HG03095 (cell line): Measurements from ENCODE around the gene GRIN2B.

Experiments
- ATAC-seq: cut with Tn5 transposase; IDR thresholded peaks from one replicate; pipeline ENCODE4 v1.9.1; 2021; ENCODE audit warnings: moderate library complexity; ENCODE audit not compliant: unreplicated experiment

Gene GRIN2B

DNA sequence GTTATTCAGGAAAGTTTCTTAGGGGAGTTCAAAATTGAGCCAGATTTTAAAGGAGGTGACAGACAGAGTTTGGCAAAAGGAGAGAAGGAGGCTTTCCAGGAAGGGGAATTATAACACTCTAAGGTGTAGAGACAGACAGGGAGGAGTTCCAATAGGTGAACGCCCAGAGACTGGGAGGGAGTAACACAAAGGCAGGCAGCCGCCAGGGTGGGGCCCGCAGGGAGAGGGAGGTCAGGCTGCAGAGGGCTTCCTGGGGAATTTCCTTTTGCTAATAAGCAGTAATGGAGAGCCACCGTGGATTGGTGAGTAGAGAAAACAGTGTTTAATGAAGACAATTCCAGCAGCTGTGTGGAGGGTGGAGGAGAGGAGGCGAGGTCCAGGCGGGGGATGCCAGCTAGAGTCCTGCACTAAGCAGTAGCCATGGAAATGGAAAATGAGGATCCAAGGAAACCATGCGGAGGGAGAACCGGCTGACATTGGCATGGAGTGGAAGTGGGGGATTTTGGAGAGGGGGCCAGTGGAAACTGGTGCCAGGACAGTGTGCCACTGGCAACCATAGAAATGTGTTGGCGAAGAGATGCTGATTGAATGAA is 22.2 kb downstream of the GRIN2B start:
- no peak for ATAC-seq

DNA sequence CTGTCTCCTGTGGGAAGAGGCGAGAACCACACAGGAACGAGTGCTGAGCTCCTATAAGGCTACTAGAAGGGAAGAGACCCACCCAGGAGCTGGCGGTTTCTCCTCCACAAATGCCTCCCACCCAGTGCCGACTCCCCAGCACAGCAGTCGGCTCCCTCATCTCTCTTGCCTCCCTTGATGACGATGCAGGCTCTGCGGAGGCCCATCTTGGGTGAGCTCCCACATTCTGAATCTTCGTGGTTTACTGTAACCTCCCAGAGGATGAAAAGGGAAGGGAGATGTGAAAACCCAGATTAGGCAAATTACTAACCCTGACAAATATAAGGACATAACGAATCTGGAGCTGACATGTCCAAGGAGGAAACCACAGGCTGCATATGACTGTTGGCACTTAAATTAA is 23.8 kb downstream of the GRIN2B start:
- no peak for ATAC-seq

GRCh38 chr12:13956060-13956590 is 25.3 kb downstream of the GRIN2B start:
- ATAC-seq = no peak

GRCh38 chr12:13952096-13952495 is 29.3 kb downstream of the GRIN2B start:
- no peak for ATAC-seq

DNA sequence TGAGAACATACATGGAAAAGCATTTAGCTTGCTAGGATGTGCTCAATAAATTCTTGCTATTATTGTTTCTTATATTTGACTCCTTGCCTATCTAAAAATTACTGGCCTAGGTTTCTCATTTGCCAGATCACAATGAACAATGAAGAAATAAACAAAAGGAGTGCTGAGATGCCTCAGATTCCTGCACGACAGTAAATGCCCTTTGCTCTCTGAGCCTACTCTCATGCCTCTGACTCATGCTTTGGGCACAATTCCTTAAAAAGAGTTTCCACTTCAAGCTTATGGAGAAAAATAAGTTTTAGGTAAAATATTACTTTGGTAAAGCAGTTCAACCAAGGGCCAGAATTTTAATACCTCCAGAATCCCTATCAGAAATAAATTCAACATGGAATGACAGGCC is 30.9 kb downstream of the GRIN2B start:
- ATAC-seq = no peak

GRCh38 chr12:13948621-13949020 is 32.8 kb downstream of the GRIN2B start:
- ATAC-seq = no peak

DNA sequence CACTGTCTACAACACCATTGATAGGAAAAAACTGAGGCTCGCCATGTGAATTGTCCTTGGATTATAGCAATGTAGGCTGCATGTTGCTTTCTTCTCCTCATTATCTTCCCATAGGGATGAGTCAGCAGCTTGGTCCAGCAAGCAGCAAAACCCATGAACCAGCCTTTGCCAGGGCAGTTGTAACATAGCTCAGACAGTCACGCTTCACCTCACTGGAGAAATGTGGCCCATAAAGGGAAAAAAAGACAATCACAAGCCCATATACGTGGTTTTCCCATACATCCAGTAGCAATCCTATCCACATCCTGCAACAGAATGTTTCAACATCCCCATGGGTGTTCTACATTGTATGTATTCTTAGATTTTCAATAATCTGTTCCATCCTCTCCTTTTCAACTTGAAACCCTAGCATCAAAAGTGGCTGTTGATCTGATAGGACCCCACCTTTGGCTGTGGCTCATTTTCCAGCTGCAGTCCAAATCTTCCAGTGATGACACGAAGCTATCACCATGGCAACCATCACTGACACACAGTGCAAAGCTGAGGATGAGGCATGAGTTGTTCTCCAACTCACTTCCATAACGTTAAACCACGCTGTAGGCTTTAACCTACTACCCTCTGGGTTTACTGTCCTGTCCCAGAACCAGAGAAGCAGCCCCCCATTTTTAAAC is 34.0 kb downstream of the GRIN2B start:
- no peak for ATAC-seq

GRCh38 chr12:13945641-13946040 is 35.8 kb downstream of the GRIN2B start:
- ATAC-seq = no peak

- no peak for ATAC-seq
These were observed 36.2 kb downstream of the GRIN2B start for GRCh38 chr12:13945236-13945635.

DNA sequence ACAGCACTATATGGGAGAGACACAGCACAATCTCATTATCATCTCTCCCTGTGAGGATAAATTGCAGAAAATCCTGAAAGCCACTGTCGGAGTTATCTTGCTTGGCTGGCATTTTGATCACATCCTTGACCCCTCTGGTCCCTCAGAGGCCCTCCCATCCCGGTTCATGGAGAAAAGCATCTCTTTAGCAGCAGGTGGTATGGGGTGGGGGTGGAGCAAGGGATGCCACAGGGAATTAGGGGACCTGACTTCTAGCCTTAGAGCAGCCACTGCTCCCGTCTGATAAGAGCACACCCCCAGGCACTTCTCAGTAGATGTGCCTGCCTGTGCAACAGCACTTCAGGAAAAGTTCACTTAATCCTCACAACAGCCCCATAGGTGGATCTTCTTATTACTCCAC is 38.6 kb downstream of the GRIN2B start:
- no peak for ATAC-seq

GRCh38 chr12:13941258-13942249 is 39.8 kb downstream of the GRIN2B start:
- peak; percentile 68 for ATAC-seq

DNA sequence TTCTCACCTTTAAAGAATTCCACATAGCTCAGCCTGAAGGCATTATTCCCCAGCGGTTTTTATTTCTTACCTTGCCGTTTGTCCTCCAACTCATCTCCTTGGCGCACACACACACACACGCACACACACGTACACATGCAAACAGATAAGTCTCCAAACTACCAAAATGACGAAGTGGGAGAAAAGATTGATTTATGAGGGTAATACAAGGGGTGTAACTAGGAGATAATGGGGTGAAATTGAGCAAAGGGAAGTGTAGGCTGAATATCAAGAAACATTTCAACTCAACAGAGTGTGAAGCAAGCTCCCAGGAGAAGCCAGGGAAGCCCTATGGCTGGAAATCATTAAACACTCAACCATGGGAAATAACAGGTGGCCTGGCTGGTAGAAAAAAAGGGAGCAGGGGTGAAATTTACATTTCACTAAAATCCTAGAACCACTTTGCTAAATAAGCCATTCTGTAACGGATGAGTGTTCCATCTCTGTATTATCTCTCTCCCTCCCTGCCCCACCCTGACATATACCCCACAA is 41.0 kb downstream of the GRIN2B start:
- no peak for ATAC-seq

- ATAC-seq = no peak
These were observed 43.7 kb downstream of the GRIN2B start for GRCh38 chr12:13937735-13938134.

- no peak for ATAC-seq
These were observed 46.2 kb downstream of the GRIN2B start for GRCh38 chr12:13935169-13935568.
